Measurements from ENCODE around the gene SMARCC2.

SMARCC2 gene

GRCh38 chr12:56134897-56135296 is 54.4 kb downstream of the SMARCC2 start:
- Mint-ChIP-seq H3K4me3 (no peak overlapping the region), H3K27me3 (ENCODE audit: low read depth) (no peaks in the 10 kb centered on the region), H3K36me3 (ENCODE audit: low read depth) (peaks cover 82% of the 10 kb centered on the region), H3K27ac (no peak overlapping the region), H3K4me1 (peaks cover 12% of the 10 kb centered on the region), H3K9me3 (no peaks in the 10 kb centered on the region)
- no peak for TF ChIP-seq CTCF (IDR thresholded peaks at IDR 0.05; ENCODE audit: unreplicated experiment in 3 of 3)

DNA sequence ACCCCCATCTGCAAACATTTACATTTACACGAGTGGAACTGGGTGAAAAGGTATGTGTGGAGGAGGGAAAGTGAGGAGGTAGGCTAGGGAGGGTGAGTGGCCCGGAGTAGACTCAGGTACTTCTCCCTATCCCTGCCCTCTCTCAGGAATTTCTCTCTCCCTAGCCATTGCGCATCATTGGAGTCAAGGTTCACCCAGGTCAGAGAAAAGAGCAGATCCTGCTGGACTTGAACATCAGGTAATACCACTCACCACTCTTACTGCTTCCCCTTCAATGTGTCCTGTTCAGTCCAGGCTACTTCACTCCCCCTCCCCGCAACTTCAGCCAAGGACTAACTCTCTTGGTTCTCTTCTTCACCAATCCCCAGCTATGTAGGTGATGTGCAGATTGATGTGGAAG is 58.4 kb downstream of the SMARCC2 start:
- no peaks in the 10 kb centered on the region for H3K9me3 Mint-ChIP-seq
- H3K36me3 Mint-ChIP-seq (ENCODE audit: low read depth): peaks cover 43% of the 10 kb centered on the region
- no peak for TF ChIP-seq CTCF (IDR thresholded peaks at IDR 0.05; ENCODE audit: unreplicated experiment in 3 of 3)
- peaks cover 40% of the 10 kb centered on the region for H3K4me1 Mint-ChIP-seq
- peak overlapping the region; percentile 92 to 97 (median 95) for H3K4me3 Mint-ChIP-seq
- no peak overlapping the region for H3K27ac Mint-ChIP-seq
- no peaks in the 10 kb centered on the region for H3K27me3 Mint-ChIP-seq (ENCODE audit: low read depth)

DNA sequence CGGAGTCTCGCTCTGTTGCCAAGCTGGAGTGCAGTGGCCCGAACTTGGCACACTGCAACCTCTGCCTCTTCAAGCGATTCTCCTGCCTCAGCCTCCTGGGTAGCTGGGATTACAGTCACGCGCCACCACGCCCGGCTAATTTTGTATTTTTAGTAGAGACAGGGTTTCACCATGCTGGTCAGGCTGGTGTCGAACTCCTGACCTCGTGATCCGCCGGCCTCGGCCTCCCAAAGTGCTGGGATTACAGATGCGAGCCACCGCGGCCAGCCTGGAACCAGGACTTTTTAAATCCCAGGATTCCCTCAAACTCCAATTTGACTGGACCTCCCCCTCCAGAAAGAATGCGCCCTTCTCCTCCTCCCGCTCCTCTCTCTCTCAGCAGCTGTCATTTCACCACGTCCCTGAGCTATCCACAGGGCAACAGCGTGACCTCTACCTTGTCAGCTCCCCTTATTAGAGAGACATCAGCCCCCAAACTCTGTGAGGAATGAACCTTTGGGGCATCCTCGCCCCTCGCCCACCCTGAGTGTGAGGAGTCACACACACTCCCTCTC is 59.3 kb downstream of the SMARCC2 start:
- Mint-ChIP-seq H3K9me3 (no peaks in the 10 kb centered on the region), H3K4me3 (peak overlapping the region; percentile 92 to 97 (median 95)), H3K36me3 (ENCODE audit: low read depth) (peaks cover 41% of the 10 kb centered on the region), H3K27ac (peak overlapping the region; percentile 54 to 90 (median 70)), H3K4me1 (peaks cover 41% of the 10 kb centered on the region), H3K27me3 (ENCODE audit: low read depth) (no peaks in the 10 kb centered on the region)
- TF ChIP-seq CTCF (IDR thresholded peaks at IDR 0.05; ENCODE audit: unreplicated experiment in 3 of 3): no peak

DNA sequence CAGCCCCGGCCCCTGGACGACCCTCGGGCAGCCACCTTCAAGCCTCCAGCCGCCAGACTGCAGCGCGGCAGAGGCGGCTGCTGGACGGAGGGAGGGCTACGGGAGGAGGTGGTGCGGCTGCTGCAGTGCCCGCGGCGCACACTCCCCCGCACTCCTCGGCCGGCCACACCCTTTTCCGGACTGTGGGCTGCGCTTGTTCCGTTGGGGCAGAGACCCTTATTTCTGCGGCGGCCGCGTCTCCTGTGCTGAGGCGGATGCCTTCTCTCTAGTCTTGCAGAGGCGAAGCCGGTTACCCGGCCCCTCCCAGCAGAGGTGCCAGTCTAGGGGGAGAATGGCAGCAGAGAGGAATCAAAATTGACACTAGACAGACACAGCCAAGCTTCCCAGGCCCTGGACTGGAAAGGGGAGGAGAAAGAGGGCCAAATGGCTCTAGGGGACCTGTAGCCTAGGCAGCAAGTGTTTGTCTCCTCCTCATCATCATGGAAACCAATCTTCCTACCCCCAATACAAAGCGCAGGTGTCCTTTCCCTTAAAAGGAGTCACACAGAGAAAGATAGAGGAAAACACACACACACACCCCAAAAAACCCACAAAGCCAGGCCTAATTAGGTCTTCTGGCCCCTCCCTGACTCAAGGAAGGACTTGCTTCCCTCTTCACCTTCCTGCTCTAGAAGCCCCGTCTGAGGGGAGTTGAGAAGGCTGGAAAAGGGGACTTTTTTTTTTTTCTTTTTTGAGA is 59.9 kb downstream of the SMARCC2 start:
- Mint-ChIP-seq H3K36me3 (ENCODE audit: low read depth) (peaks cover 39% of the 10 kb centered on the region), H3K27ac (peak overlapping the region; percentile 81 to 90 (median 87)), H3K9me3 (no peaks in the 10 kb centered on the region), H3K27me3 (ENCODE audit: low read depth) (no peaks in the 10 kb centered on the region), H3K4me3 (peak overlapping the region; percentile 92 to 97 (median 95)), H3K4me1 (peaks cover 44% of the 10 kb centered on the region)
- no peak for TF ChIP-seq CTCF (IDR thresholded peaks at IDR 0.05; ENCODE audit: unreplicated experiment in 3 of 3)

GRCh38 chr12:56128670-56129205 is 60.5 kb downstream of the SMARCC2 start:
- Mint-ChIP-seq H3K27me3 (ENCODE audit: low read depth) (no peaks in the 10 kb centered on the region), H3K4me3 (peak overlapping the region; percentile 92 to 97 (median 95)), H3K4me1 (peaks cover 48% of the 10 kb centered on the region), H3K9me3 (no peaks in the 10 kb centered on the region), H3K36me3 (ENCODE audit: low read depth) (peaks cover 32% of the 10 kb centered on the region), H3K27ac (peak overlapping the region; percentile 81 to 90 (median 87))
- no peak for TF ChIP-seq CTCF (IDR thresholded peaks at IDR 0.05; ENCODE audit: unreplicated experiment in 3 of 3)
